COLO668 (cell line): Measurements from ENCODE around the gene WDR83.
"Not testable (repeated sequence)": the region's sequence is repeated elsewhere in the genome, so short reads cannot be mapped to it uniquely, and the experiment has no call there.

Experiments
- DNase-seq: peaks from one replicate; lab custom pipeline; 2025; ENCODE audit not compliant: unreplicated experiment; lab: John Stamatoyannopoulos, UW

The WDR83 gene

GRCh38 chr19:12666265-12667048 lies at the start of gene WDR83, which contains the start of gene MAN2B1:
TSS of gene WDR83 (plus strand) at chr19:12666807. CDS start at chr19:12669791, 2,984 bp downstream.
TSS of gene MAN2B1 (minus strand) at chr19:12666742. CDS start at chr19:12666701, 41 bp downstream.
- DNase-seq, result peak; percentile 84

GRCh38 chr19:12617646-12618045 lies 49.0 kb upstream of the WDR83 start:
- no peak for DNase-seq

GRCh38 chr19:12621253-12622024 lies 45.2 kb upstream of the WDR83 start:
- not testable (repeated sequence) for DNase-seq

GRCh38 chr19:12623361-12624031 lies 43.1 kb upstream of the WDR83 start:
- DNase-seq, result no peak

GRCh38 chr19:12626958-12627357 lies 39.6 kb upstream of the WDR83 start:
- DNase-seq, result no peak

- no peak for DNase-seq
These were observed 38.3 kb upstream of the WDR83 start for GRCh38 chr19:12628040-12629022.

- DNase-seq, result no peak
These were observed 37.4 kb upstream of the WDR83 start for GRCh38 chr19:12629215-12629614.

GRCh38 chr19:12636631-12637030 lies 30.0 kb upstream of the WDR83 start:
- peak; percentile 10 for DNase-seq

GRCh38 chr19:12638611-12639182 lies 27.9 kb upstream of the WDR83 start:
- no peak for DNase-seq

GRCh38 chr19:12639901-12640613 lies 26.6 kb upstream of the WDR83 start:
- peak; percentile 84 for DNase-seq

- no peak for DNase-seq
These were observed 25.2 kb upstream of the WDR83 start for GRCh38 chr19:12641456-12641855.

GRCh38 chr19:12642506-12642905 lies 24.1 kb upstream of the WDR83 start:
- DNase-seq, result no peak

GRCh38 chr19:12643716-12644115 lies 22.9 kb upstream of the WDR83 start:
- DNase-seq, result not testable (repeated sequence)

GRCh38 chr19:12646551-12646950 lies 20.1 kb upstream of the WDR83 start:
- DNase-seq, result no peak

- peak; percentile 67 for DNase-seq
These were observed 19.6 kb upstream of the WDR83 start for GRCh38 chr19:12647047-12647446.

GRCh38 chr19:12647490-12648071 lies 19.0 kb upstream of the WDR83 start:
- peak; percentile 86 for DNase-seq

- DNase-seq, result peak; percentile 39
These were observed 18.5 kb upstream of the WDR83 start for GRCh38 chr19:12648088-12648487.

GRCh38 chr19:12649941-12650340 lies 16.7 kb upstream of the WDR83 start:
- no peak for DNase-seq

GRCh38 chr19:12652219-12652618 lies 14.4 kb upstream of the WDR83 start:
- no peak for DNase-seq
